Stimulated activated naive CD8-positive, alpha-beta T cell treated with anti-CD3 and anti-CD28 coated beads, Interleukin-15, amount 100 ng/mL, for 72 hours (primary cell): ENCODE results near the gene MACF1.
A peak's percentile ranks its signal among the peaks of the same experiment; 100 is the strongest.
"Not testable (repeated sequence)": the region's sequence is repeated elsewhere in the genome, so short reads cannot be mapped to it uniquely, and the experiment has no call there.

Experiments used
- ATAC-seq: fragments of 150-1000 bp; cut with Tn5 transposase; 2 replicates; pipeline ENCODE4 v1.10.0; 2021; ENCODE audit warnings: mild to moderate bottlenecking, moderate library complexity
- DNase-seq, 2 donors: peaks; one replicate each; pipeline ENCODE4 v3.0.0; 2021 to 2022
- H3K27ac Mint-ChIP-seq, 2 donors: one replicate each; pipeline ENCODE4 v1.8.0; 2022; ENCODE audit warnings: mild to moderate bottlenecking in 2 of 2, mixed read lengths in 2 of 2, moderate library complexity in 2 of 2
- H3K27me3 Mint-ChIP-seq: one replicate; pipeline ENCODE4 v1.8.0; 2022; ENCODE audit warnings: mixed read lengths
- H3K4me1 Mint-ChIP-seq: one replicate; pipeline ENCODE4 v1.8.0; 2022; ENCODE audit warnings: mild to moderate bottlenecking, mixed read lengths
- H3K4me3 Mint-ChIP-seq, 2 donors: one replicate each; pipeline ENCODE4 v1.8.0; 2022; ENCODE audit warnings: mild to moderate bottlenecking in 2 of 2, mixed read lengths in 2 of 2, moderate library complexity in 1 of 2
- H3K9me3 Mint-ChIP-seq, 2 donors: one replicate each; pipeline ENCODE4 v1.8.0; 2022; ENCODE audit warnings: mixed read lengths in 2 of 2

MACF1 gene

GRCh38 chr1:39194398-39195051 lies 10.0 kb upstream of the MACF1 start:
- ATAC-seq (no peak), DNase-seq (no peak)
- Mint-ChIP-seq H3K9me3 (no peaks in the 10 kb centered on the region), H3K4me3 (peak overlapping the region; percentile 46 to 66), H3K27ac (peak overlapping the region; percentile 89 to 90), H3K27me3 (no peaks in the 10 kb centered on the region), H3K4me1 (peaks cover 84% of the 10 kb centered on the region)

- H3K4me3 Mint-ChIP-seq: peak overlapping the region; percentile 21 to 66
- no peaks in the 10 kb centered on the region for H3K27me3 Mint-ChIP-seq
- H3K27ac Mint-ChIP-seq: peak overlapping the region; percentile 89 to 90
- H3K9me3 Mint-ChIP-seq: no peaks in the 10 kb centered on the region
- DNase-seq (no peak), ATAC-seq (peak; percentile 38)
- H3K4me1 Mint-ChIP-seq: peaks cover 84% of the 10 kb centered on the region
Observed at GRCh38 chr1:39195166-39196111, 9.1 kb upstream of the MACF1 start.

GRCh38 chr1:39196244-39197215 lies 8.0 kb upstream of the MACF1 start:
- no peaks in the 10 kb centered on the region for H3K9me3 Mint-ChIP-seq
- H3K27me3 Mint-ChIP-seq: no peaks in the 10 kb centered on the region
- ATAC-seq (peak; percentile 58), DNase-seq (peak in 1 of 2 donors; percentile 61)
- H3K4me1 Mint-ChIP-seq: peaks cover 83% of the 10 kb centered on the region
- H3K27ac Mint-ChIP-seq: peak overlapping the region; percentile 91 to 94
- H3K4me3 Mint-ChIP-seq: peak overlapping the region; percentile 58 to 69

DNA sequence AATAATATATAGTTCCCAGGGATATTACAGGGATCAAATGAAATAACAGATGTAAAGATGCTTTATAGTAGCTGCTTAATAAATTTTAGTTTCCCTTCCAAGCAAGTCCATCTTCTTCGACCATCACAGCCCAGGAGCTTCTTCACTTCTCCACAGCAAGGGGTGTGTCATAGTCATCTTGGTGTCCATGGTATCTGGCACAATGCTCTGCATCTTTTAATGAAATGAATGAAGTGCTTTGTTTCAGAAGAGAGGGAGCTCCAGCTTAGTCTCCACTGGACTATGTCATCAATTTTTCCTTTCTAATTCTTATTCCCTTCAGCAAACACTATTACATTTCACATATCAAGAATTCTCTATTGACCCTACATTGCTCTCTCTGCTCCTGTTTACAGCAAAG lies 4.9 kb upstream of the MACF1 start:
- H3K4me1 Mint-ChIP-seq: peaks cover 81% of the 10 kb centered on the region
- no peak for ATAC-seq

DNA sequence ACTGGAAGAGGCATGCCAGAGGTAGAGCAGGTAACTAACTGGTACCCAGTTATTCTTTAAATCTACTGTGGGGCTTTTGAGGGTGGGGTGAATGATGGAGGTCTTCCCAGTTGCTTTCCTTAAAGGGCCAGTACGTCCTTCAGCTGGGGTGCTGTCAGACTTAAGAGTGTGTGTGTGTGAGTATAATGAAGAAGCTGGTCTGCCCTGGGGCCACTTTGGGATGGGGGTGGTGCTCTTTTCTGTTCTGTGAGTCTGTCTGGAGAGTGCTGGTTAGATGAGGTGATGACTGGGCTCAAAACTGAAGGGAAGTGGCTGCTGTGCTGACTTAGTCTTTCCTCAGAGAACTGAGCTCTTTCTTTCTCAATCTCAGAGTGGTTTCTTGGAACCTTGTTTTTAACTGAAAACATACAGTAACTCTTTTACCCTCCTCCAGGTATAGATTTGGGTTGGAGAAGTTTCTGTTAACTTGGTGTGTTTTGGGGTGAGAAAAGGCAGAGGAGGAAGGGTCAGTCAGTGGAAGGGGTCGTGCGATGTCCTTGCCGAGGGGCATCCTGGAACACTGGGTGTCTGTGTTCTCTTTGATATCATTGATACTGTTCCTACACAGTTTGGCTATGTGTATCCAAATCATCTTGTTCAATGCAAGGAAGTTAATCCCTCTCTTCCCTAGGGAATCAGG lies 746 bp downstream of the MACF1 start:
- Mint-ChIP-seq H3K4me1 (peaks cover 62% of the 10 kb centered on the region), H3K4me3 (peak overlapping the region; percentile 85 to 95), H3K27ac (peak overlapping the region; percentile 97), H3K9me3 (no peaks in the 10 kb centered on the region), H3K27me3 (no peaks in the 10 kb centered on the region)
- peak in 1 of 2 donors; percentile 72 for DNase-seq
- ATAC-seq: peak; percentile 97

More for the DNA sequence above, 4.9 kb upstream of the MACF1 start:
- DNase-seq: no peak
- H3K4me3 Mint-ChIP-seq: no peak overlapping the region
- H3K27me3 Mint-ChIP-seq: no peaks in the 10 kb centered on the region
- H3K9me3 Mint-ChIP-seq: no peaks in the 10 kb centered on the region
- H3K27ac Mint-ChIP-seq: peak overlapping the region in 1 of 2 donors; percentile 57

- Mint-ChIP-seq H3K4me1 (peaks cover 56% of the 10 kb centered on the region), H3K4me3 (peak overlapping the region; percentile 85 to 95), H3K9me3 (peaks cover 0 to 5% of the 10 kb centered on the region in 2 donors), H3K27ac (peak overlapping the region; percentile 97), H3K27me3 (no peaks in the 10 kb centered on the region)
- peak; percentile 25 for ATAC-seq
- no peak for DNase-seq
Observed at GRCh38 chr1:39205781-39206464, 1.4 kb downstream of the MACF1 start.

DNA sequence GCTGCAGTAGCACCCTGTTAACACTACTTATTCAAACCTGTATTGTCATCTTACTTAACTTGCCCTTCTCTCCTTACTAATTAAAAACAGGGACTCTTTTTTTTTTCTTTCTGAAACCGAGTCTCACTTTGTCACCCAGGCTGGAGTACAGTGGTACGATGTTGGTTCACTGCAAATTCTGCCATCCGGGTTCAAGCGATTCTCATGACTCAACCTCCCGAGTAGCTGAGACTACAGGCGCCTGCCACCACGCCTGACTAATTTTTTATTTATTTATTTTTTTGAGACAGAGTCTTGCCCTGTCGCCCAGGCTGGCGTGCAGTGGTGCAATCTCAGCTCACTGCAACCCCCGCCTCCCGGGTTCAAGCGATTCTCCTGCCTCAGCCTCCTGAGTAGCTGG lies 3.9 kb downstream of the MACF1 start:
- not testable (repeated sequence) for ATAC-seq, DNase-seq
- peak overlapping the region in 1 of 2 donors; percentile 66 for H3K27ac Mint-ChIP-seq

DNA sequence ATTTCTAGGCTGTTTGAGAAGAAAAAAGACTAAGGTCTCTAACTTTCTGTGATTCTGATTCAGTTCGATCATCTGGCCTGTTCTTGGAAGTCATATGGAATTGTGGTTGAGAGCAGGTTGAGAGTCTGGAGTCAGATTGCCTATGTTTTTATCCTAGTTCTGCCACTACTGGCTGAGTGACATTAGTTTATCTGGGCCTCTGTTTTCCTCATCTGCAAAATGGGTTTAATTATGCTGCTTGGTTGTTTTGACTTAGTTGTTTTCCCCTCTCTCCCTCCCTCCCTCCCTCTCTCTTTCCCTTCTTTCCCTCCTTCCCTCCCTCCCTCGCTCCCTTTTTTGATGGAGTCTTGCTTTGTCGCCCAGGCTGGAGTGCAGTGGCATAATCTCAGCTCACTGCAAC lies 6.2 kb downstream of the MACF1 start:
- H3K27me3 Mint-ChIP-seq: no peaks in the 10 kb centered on the region
- H3K4me3 Mint-ChIP-seq: no peak overlapping the region
- peaks cover 39% of the 10 kb centered on the region for H3K4me1 Mint-ChIP-seq
- H3K9me3 Mint-ChIP-seq: peaks cover 0 to 5% of the 10 kb centered on the region in 2 donors
- no peak overlapping the region for H3K27ac Mint-ChIP-seq
- DNase-seq (no peak), ATAC-seq (no peak)

More for the DNA sequence above, 3.9 kb downstream of the MACF1 start:
- Mint-ChIP-seq H3K4me1 (peaks cover 37% of the 10 kb centered on the region), H3K4me3 (peak overlapping the region in 1 of 2 donors; percentile 68)
- not testable (repeated sequence) for H3K27me3 Mint-ChIP-seq, H3K9me3 Mint-ChIP-seq

DNA sequence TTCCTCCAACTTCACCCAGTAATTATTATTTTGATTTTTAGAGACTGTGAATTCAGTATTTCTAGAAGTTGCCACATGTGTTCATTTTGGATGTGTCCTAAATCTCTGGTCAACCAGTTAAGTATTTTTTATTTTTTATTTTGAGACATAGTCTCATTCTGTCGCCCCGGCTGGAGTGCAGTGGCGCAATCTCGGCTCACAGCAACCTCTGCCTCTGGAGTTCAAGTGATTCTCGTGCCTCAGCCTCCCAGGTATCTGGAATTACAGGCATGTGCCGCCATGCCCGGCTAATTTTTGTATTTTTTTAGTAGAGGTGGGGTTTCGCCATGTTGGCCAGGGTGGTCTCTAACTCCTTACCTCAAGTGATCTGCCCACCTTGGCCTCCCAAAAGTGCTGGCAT lies 8.0 kb downstream of the MACF1 start:
- ATAC-seq (no peak), DNase-seq (no peak)
- Mint-ChIP-seq H3K9me3 (peaks cover 0 to 5% of the 10 kb centered on the region in 2 donors), H3K4me3 (no peak overlapping the region), H3K4me1 (peaks cover 40% of the 10 kb centered on the region), H3K27ac (no peak overlapping the region), H3K27me3 (no peaks in the 10 kb centered on the region)

DNA sequence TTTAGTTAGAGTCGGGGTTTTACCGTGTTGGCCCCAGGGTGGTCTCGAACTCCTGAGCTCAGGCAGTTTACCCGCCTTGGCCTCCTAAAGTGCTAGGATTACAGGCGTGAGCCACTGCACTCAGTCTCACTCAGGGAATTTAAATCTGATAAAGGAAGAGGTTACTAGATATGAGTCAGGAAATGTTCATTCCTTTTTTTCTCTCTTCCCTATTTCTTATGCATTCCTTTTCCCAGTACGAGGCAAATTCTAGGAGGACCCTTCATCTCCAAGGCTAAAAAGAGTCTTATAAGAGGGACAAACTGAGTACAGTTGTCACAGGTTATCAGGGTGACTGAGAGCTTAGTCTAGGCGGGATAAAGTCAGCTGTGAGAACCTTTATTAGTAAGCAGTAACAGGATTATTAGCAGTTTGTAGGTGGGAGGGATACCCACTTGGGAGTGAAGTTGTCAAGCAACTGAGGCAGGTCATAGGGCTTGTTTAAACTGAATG lies 9.1 kb downstream of the MACF1 start:
- peaks cover 0 to 5% of the 10 kb centered on the region in 2 donors for H3K9me3 Mint-ChIP-seq
- H3K4me1 Mint-ChIP-seq: peaks cover 41% of the 10 kb centered on the region
- H3K27ac Mint-ChIP-seq: peak overlapping the region in 1 of 2 donors; percentile 76
- no peak for ATAC-seq
- no peak overlapping the region for H3K4me3 Mint-ChIP-seq
- DNase-seq: no peak
- no peaks in the 10 kb centered on the region for H3K27me3 Mint-ChIP-seq

- no peak for ATAC-seq
- Mint-ChIP-seq H3K27me3 (no peaks in the 10 kb centered on the region), H3K4me1 (peaks cover 46% of the 10 kb centered on the region)
Observed at GRCh38 chr1:39214021-39214713, 9.7 kb downstream of the MACF1 start.

GRCh38 chr1:39214714-39214997 lies 10.2 kb downstream of the MACF1 start:
- H3K27ac Mint-ChIP-seq: peak overlapping the region in 1 of 2 donors; percentile 42
- DNase-seq (no peak), ATAC-seq (no peak)
- H3K4me3 Mint-ChIP-seq: peak overlapping the region; percentile 82 to 86
- peaks cover 46% of the 10 kb centered on the region for H3K4me1 Mint-ChIP-seq
- peaks cover 0 to 5% of the 10 kb centered on the region in 2 donors for H3K9me3 Mint-ChIP-seq
- no peaks in the 10 kb centered on the region for H3K27me3 Mint-ChIP-seq

More at GRCh38 chr1:39214021-39214713, 9.7 kb downstream of the MACF1 start:
- Mint-ChIP-seq H3K9me3 (peaks cover 0 to 5% of the 10 kb centered on the region in 2 donors), H3K27ac (peak overlapping the region in 1 of 2 donors; percentile 76), H3K4me3 (peak overlapping the region in 1 of 2 donors; percentile 86)
- DNase-seq: no peak

GRCh38 chr1:39214998-39215873 lies 10.7 kb downstream of the MACF1 start:
- Mint-ChIP-seq H3K4me3 (peak overlapping the region; percentile 82 to 86), H3K27me3 (no peaks in the 10 kb centered on the region), H3K27ac (peak overlapping the region; percentile 92 to 97), H3K9me3 (peaks cover 0 to 5% of the 10 kb centered on the region in 2 donors), H3K4me1 (peaks cover 46% of the 10 kb centered on the region)
- DNase-seq (no peak), ATAC-seq (peak; percentile 83)
